Measurements from ENCODE around the gene ALDH3B2. TPM values are rescaled to one million over a fixed set of nuclear protein-coding genes. Genes with fewer than 3 reads are reported as not detected.
"Not testable (repeated sequence)": the region's sequence is repeated elsewhere in the genome, so short reads cannot be mapped to it uniquely, and the experiment has no call there.

ALDH3B2 gene
- polyA plus RNA-seq, 3 donors, result 0.07 to 0.16 TPM; not detected in 1

DNA sequence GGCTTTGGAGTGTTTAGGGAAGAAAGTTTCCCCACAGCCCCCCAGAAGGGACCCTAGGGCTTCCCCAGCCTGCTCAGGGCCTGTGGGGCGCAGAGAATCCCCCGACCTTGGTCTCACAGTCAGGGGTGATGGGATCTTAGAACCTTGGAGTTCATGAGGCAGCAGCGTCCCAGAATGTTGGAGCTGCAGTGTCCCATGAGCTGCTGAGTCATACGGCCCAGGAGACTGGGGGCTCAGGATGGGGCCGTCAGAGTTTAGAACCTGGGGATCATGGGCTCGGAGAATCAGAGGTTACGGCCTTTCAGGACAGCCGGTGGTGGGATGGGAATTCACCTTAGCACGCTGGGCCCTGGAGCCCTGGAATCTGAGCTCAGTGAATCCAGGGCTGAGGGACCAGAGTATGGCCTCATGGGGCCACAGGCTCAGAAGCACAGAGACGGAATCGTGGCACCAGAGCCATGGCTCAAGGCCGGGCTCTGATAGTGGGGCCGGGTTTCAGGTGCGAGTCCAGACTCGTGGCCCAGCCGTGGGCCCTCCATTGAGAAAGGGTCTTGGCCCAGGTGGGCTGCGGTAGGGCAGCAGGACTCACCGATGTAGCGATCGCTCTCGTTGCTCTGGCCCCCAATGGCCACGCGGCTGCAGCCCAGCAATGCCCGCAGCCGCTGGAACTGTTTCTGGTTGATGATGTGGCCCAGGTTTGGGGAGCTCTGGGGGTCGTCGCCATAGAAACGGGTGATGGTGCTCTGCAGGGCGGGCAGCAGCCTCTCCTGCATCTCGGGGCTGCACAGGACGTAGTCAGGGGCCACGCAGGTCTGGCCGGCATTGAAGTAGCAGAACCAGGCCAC is 9.5 kb downstream of the ALDH3B2 start:
- H3K27ac ChIP-seq (ENCODE audit: low read depth, low read length), result no peak overlapping the region
- 85 to 87% (median 87%) methylated on average over 33 of the region's 33 CpGs for WGBS, 3 donors

DNA sequence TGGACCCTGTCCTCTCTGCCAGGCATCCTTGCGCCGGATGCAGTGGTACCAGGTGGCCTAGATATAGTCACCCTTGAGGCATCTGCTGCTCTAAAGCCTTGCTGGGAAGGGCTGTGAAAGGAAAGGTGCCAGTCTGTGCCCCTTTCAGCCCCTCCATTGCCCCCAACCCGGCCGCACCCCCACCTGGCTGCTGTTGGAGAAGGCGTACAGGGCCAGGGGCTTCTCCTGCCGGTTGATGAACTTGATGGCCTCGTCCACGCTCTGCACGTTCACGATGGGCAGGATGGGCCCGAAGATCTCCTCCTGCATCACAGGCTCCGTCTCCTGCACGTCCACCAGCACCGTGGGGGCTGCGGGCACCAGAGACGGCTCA is 10.2 kb downstream of the ALDH3B2 start:
- H3K27ac ChIP-seq (ENCODE audit: low read depth, low read length), result no peak overlapping the region

DNA sequence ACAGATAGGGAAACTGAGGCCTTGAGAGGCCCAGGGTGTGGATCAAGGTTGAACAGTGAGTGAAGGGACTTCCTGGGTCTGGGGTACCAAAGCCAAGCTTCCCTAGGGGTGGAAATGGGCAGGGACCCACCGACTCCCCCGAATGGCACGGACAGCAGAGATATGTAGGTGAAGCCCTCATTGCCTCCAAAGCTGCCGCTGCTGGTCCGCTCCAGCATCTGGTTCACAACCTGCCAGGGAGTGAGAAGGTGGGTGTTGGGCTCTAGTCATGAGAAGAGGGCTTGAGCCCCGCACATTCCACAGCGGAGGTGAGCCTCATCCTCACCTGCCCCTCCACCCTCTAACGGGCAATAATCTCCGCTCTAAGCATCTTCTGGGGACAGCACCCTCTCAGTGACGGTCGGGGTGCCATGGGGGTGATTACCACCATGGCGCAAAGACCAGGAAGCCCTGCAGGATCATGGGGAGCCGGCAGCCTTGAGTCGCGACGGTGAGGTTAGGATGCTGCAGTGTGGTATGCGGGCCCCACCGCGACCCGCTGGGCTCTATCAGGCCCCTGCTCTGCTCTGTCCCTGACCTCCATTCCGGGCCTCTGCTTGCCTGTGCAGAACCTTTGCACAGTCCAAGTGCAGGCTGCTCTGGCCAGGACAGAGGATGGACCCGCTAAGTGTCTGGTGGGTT is 10.8 kb downstream of the ALDH3B2 start:
- no peak overlapping the region for H3K27ac ChIP-seq (ENCODE audit: low read depth, low read length)
- 89 to 96% (median 92%) methylated on average over 20 to 22 of the region's 22 CpGs for WGBS, 3 donors

More for the DNA sequence above, 10.2 kb downstream of the ALDH3B2 start:
- 87 to 93% (median 88%) methylated on average over 16 of the region's 16 CpGs for WGBS, 3 donors

DNA sequence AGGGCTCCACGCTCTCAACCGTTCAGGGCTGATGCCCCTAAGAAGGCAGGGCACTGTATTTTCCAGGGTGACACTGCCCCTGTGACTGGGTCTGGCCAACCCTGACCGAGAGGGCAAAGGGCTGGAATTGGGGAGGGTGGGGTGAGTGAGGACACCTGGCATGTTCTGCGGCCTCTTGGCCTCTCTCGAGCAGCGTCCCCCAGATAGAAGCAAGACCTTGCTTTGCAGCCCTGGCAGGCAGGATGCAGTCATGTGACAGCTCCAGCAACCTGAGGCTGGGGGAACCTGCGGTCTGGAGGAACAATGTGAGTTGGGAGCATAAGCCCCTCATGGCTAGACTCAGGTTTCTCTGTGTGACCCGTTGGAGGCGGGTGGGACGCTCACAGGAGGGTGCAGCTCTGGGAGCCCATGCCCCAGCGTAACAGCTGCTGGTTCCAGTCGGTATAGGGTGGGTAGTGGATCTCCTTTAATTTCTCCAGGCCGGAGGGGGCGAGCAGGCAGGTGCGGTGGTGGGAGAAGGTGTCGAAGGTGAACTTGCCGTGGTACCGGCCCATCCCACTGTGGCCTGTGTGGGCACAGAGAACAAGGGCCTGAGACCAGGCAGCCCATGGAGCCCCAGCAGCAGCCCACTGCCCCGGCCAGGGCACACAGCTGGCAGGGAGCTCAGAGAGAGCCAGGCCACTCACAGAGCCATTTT is 11.4 kb downstream of the ALDH3B2 start:
- WGBS, 3 donors, result 76 to 85% (median 79%) methylated on average over 19 of the region's 19 CpGs
- no peak overlapping the region for H3K27ac ChIP-seq (ENCODE audit: low read depth, low read length)

DNA sequence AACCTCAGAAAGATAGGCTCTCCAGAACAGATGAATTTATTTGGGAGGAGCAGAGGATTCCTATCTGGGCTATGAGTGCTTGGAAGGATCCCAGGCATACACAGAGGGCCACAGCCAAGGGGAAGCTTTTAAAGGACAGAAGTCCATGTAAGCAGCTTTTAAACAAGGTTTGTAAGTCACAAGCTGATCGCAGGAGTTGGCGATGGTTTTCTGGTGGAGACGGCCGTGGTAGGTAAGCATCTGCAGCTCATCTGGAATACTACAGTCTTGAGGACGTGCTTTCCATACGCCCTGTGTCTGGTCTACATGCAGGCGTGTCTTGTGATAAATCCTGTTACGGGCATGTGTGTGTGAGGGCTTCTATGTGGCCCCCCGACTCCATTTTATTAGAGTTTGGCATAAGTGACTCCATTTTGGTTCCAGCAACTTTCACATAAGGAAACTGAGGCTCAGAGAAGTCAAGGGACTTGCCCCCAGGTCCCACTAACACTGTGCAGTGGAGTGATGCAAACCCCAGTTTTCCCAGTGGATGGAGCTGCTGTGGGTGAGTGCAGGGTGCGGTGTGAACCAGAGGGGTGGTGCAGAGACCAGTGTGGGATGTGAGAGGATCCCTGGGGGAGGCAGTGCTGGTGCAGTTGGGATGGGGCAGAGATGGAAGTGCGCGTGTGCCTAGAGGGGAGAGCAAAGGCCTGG is 12.1 kb downstream of the ALDH3B2 start:
- no peak overlapping the region for H3K27ac ChIP-seq (ENCODE audit: low read depth, low read length)
- WGBS, 3 donors, result 82 to 93% (median 89%) methylated on average over 12 of the region's 12 CpGs

DNA sequence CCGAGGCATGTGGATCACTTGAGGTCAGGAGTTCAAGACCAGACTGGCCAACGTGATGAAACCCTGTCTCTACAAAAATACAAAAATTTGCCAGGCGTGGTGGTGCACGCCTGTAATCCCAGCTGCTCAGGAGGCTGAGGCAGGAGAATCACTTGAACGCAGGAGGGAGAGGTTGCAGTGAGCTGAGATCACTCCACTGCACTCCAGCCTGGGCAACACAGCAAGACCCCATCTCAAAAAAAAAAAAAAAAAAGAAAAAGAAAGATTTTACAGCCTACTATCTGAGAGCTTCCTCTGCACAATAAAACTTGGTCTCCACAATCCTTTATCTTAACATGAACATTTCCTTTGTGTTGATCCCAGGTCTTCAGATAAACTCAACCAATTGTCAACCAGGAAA is 13.7 kb downstream of the ALDH3B2 start:
- WGBS, 3 donors, result 76% methylated on average over 5 of the region's 5 CpGs
- H3K27ac ChIP-seq (ENCODE audit: low read depth, low read length), result not testable (repeated sequence)

DNA sequence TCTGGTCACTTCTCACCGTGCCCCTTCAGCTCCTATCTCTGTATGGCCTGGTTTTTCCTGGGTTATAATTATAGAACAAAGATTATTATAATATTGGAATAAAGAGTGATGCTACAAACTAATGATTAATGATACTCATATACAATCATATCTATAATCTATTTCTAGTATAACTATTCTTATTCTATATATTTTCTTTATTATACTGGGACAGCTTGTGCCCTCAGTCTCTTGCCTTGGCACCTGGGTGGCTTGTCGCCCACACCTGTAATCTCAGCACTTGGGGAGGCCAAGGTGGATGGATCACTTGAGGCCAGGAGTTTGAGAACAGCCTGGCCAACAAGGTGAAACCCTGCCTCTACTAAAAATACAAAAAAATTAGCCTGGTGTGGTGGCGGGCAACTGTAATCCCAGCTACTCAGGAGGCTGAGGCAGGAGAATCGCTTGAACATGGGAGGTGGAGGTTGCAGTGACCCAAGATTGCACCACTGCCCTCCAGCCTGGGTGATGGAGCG is 14.7 kb downstream of the ALDH3B2 start:
- not testable (repeated sequence) for H3K27ac ChIP-seq (ENCODE audit: low read depth, low read length)
- 58 to 61% (median 59%) methylated on average over 5 of the region's 5 CpGs for WGBS, 3 donors

DNA sequence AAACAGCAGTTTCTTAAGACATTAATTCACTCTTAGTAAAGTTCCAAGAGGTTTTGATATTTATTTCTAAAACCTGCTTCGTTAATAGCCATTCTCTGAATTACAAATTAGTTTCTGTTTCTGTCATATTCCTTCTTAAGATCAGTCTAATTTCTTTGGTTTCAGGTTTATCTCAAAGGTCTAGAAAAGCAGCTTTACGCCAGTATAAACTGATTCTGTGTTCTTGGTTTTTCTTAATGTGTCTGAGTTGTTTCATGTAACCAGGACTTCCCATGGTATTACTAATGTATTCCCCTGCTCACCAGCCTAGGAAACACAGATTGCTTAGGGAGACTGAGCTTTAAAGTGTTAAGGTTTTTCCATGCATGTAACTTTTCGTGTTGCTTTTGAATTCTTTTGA is 17.1 kb downstream of the ALDH3B2 start:
- no peak overlapping the region for H3K27ac ChIP-seq (ENCODE audit: low read depth, low read length)
- WGBS, 3 donors, result 37 to 45% (median 44%) methylated on average over 3 of the region's 3 CpGs

DNA sequence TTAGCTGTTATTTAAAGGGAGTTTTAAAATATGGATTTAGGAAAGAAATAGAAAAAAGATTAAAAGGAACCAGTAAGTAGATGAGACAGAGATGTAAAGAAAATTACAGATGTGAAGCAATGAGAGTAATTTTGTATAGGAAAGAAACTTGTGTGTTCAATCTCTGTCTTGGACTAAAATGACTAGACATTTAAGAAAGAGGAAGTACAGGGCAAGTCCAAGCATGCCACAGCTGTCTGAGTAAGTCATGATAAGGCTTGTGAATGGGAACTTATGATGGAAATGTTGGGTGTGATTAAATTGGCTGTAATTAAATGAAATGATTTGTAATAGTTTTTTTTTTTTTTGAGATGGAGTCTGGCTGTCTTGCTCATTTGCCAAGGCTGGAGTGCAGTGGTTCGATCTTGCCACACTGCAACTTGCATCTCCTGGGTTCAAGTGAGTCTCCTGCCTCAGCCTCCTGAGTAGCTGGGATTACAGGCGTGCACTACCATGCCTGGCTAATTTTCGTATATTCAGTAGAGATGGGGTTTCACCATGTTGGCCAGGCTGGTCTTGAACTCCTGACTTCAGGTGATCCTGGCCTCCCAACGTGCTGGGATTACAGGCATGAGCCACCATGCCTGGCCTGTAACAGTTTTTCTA is 18.0 kb downstream of the ALDH3B2 start:
- WGBS, 3 donors, result 86 to 96% (median 92%) methylated on average over 4 of the region's 4 CpGs
- no peak overlapping the region for H3K27ac ChIP-seq (ENCODE audit: low read depth, low read length)

DNA sequence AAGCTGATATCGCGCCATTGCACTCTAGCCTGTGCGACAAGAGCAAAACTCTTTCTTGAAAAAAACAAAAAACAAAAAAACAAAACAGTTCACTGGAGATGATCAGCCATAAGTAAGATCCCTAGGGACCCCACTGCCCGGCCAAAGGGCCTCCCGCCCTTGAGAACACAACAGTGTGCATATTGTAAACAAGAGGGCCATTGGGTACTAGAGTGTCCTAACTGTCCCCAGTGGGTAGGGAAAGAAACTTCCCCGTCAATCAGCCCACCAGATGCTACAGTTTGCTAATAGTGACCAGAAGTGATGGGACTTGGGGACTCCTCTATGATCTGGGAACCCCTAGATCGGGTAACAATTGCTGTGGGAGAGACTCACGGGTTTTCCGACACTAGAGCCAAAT is 20.2 kb downstream of the ALDH3B2 start:
- 65 to 83% (median 72%) methylated on average over 9 of the region's 9 CpGs for WGBS, 3 donors
- no peak overlapping the region for H3K27ac ChIP-seq (ENCODE audit: low read depth, low read length)

DNA sequence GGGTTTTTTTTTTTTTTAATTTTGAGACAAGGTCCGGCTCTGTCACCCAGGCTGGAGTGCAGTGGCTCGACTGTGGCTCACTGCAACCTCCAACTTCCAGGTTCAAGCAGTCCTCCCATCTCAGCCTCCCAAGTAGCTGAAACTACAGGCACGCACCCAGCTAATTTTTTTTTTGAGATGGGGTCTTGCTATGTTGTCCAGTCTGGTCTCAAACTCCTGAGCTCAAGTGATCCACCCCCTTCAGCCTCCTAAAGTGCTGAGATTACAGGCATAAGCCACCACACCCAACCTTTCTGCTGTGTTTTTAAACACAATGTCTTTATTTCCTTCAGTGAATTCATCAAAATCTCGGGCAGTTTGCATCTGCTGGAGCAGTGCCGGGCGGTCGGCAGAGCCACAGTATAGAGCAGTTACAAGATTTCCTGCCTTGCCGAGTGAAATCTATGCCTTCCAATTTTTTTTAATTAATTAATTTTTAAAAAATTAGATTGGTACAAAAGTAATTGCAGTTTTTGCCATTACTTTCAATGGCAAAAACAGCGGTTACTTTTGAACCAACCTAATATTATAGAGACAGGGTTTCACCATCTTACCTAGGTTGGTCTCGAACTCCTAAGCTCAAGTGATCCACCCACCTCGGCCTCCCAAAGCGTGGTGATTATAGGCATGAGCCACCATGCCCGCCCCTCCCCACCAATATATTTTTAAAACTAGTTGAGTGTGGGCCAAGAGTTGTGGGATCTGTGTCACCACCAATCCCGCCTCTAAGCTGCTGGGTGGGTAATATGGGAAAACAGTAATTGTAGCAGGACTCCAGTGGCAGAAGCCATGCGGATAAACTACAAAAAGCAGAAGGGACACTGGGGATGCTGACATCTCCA is 21.2 kb downstream of the ALDH3B2 start:
- 80 to 88% (median 81%) methylated on average over 14 to 15 of the region's 15 CpGs for WGBS, 3 donors
- H3K27ac ChIP-seq (ENCODE audit: low read depth, low read length), result no peak overlapping the region

DNA sequence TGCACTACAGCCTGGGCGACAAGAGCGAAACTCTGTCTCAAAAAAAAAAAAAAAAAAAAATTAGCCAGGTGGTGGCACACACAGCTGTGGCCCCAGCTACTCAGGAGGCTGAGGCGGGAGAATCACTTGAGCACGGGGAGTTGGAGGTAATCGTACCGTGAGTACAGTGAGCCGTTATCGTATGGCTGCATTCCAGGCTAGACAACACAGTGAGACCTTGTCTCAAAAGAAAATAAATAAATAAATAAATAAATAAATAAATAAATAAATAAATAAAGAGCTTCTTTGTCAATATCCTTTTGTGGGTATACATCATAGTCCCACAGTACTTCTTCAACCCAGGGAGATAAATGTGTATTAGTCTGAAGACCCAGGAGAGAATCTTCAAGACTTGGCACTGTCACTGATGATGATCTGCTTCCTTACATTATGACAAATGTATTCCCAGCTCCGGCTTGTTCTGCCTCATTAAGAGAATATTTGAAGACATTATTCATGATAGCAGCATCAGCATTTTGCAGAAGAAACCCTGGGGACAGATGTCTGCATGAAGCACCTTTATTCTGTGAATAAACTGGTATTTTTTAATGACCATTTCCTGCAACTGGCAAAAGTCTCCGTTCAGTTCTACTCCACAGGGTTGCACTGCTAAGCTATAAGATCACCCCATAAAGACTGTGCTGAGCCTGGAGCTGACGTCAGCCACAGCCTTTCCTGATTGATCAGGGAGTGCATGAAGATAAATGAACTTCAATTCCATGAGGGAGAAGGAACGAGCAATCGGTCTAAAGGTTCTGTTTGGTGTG is 22.2 kb downstream of the ALDH3B2 start:
- WGBS, 3 donors, result 47 to 57% (median 53%) methylated on average over 12 to 13 of the region's 13 CpGs
- H3K27ac ChIP-seq (ENCODE audit: low read depth, low read length), result no peak overlapping the region

DNA sequence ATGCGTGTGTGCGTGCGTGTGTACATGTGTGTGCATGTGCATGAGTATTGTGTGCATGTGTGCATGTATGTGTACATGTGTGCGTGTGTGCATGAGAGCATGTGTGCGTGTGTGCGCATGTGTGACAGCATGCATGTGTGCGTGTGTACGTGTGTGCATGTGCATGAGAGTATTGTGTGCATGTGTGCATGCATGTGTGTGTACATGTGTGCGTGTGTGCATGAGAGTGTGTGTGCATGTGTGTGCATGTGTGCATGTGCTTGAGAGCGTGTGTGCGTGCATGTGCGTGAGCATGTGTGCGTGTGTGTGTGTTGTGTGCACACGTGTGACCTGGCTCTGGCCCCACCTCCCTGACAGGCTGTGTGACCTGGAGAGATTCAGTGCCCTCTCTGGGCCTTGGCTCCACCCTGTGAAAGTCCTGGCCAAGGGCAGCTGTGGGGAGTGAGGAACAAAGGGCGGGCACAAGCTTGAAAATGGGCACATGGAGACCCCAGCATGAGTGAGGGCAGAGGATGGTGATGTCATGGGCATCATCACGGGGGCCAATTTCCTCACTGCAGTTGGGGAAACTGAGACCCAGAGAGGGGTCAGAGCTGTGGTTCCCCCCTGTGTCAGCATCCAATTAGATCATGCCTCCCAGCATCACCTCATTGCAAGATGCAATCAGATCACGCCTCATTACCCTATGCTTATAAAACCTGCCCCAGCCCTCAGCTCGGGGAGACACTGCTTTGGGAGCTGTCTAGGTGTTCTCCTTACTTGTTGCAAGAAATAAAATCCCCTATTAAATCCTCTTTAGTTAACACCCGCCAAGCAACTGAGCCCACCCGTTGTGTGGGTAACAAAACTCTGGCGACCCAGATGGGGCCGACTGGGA is 24.6 kb downstream of the ALDH3B2 start:
- H3K27ac ChIP-seq (ENCODE audit: low read depth, low read length), result no peak overlapping the region

DNA sequence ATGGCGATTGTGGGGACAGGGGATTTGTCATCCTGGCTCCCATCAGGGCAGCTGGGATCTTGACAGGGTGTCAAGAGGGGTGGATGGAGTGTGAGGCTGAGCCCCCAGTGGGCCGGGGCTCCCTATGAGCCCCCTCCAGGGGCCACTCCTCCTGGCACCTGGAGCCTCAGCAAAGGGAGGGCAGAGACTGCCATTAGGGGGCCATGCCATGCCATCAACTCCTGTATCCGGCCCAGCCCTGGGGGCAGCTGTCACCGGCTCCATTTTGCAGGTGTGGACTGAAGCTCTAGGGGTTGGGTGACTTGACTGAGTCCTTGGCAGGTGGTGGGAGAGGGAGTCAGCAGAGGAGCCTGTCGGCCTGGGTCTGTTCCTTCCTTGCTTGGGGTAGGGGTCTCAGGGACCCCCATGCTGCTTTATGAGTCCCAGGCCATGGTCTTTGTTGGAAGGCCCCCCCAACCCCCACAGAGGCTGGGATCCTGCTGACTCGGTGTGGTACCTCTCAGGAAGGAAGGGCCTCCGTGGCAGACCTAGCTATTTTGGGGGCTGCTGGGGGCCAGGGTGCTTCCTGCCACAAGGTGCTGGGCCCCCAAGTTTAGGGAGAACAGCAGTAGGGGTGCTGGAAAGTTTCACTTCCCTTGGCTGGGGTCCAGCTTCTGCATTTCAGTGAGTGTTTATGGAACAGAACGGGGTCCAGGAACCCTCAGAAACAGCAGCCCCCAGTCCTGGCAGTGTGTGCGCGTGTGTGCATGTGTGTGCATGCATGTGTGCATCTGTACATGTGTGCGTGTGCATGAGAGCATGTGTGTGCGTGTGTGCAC is 25.4 kb downstream of the ALDH3B2 start:
- WGBS, 3 donors, result 30 to 80% (median 49%) methylated on average over 12 of the region's 12 CpGs

More for the DNA sequence above, 24.6 kb downstream of the ALDH3B2 start:
- 73 to 77% (median 75%) methylated on average over 22 of the region's 22 CpGs for WGBS, 3 donors

More for the DNA sequence above, 25.4 kb downstream of the ALDH3B2 start:
- H3K27ac ChIP-seq (ENCODE audit: low read depth, low read length), result no peak overlapping the region

Measured in adipose tissue (tissue), 3 donors.